ENCODE measurements around the gene IPO11. TPM values are rescaled to one million over a fixed set of nuclear protein-coding genes. Genes with fewer than 3 reads are reported as not detected.

The IPO11 gene
- total and polyA plus RNA-seq, 2 of the 4 experiments (the other 2 are of a cell fraction), result 12.6 to 40.0 TPM

DNA sequence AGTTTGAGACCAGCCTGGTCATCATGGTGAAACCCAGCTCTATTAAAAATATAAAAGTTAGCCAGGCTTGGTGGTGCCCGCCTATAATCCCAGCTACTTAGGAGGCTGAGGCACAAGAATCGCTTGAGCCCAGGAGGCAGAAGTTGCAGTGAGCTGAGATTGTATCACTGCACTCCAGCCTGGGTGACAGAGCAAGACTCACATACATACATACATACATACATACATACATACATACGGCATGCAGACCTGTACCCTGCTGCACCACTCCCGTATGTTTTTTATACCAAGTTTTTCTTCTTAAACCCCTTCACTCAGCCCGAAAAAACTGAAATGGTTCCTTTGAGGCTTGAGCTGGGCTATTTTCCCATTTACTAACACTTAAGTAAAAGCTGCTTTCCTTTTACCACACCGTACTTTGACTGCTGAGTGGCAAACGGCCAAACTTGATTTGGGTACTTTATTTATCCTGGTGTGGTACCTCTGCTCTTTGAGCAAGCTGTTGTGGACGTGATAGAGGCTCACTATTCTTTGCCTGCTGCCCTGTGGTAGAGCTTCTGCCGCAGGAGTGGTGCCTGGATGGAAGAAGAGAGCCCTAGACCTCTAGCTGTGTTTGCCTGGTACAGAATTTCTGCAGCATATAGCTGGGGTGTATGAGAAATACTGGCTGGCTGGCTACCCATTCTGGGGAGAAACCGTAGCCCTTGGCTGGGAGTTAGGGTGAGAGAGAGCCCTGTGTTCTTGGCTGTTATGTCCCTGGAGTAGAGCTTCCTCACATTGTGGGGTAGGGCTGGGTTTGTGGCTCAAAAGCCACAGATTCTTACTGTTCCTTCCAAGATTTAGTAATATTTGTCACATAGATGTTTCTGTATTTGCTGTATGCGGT is 19.4 kb downstream of the IPO11 start:
- no peak overlapping the region for H2AK9ac ChIP-seq (replicated peaks; ENCODE audit: low read depth, low read length, poor library complexity)
- no peak overlapping the region for H4K5ac ChIP-seq (ENCODE audit: low read depth, low read length)
- 0 out of 2 replicates have a peak, but pooled peaks cover 3% of the 10 kb centered on the region for H3K9me1 ChIP-seq (ENCODE audit: insufficient read depth, low read length)
- no peak overlapping the region for H3K18ac ChIP-seq (ENCODE audit: low read depth, low read length)
- H2BK15ac ChIP-seq (ENCODE audit: low read depth, low read length), result no peak overlapping the region
- H3K27me3 ChIP-seq (ENCODE audit: control insufficient read depth, insufficient read depth, low read length), result no peaks in the 10 kb centered on the region
- H3K4me1 ChIP-seq (ENCODE audit: control insufficient read depth, insufficient read depth, low read length), result no peaks in the 10 kb centered on the region
- H2AK5ac ChIP-seq (ENCODE audit: low read depth, low read length), result no peak overlapping the region
- H4K8ac ChIP-seq (ENCODE audit: low read depth in 2 of 2, low read length in 2 of 2), result no peak overlapping the region
- no peak overlapping the region for H3K9ac ChIP-seq (ENCODE audit: low read depth, low read length)
- no peak overlapping the region for H2AFZ ChIP-seq (replicated peaks; ENCODE audit: low read length, poor library complexity)
- no peak overlapping the region for H2BK20ac ChIP-seq (ENCODE audit: low read depth, low read length)
- no peak for DNase-seq
- H4K20me1 ChIP-seq (ENCODE audit: insufficient read depth, low read length), result peaks cover 2% of the 10 kb centered on the region
- POLR2A ChIA-PET (ENCODE audit: unreplicated experiment), result no interaction called here
- H4K91ac ChIP-seq (ENCODE audit: insufficient read depth, low read depth, low read length), result no peak overlapping the region
- no peaks in the 10 kb centered on the region for H3K36me3 ChIP-seq (ENCODE audit: control insufficient read depth, insufficient read depth, low read length)
- no peak overlapping the region for H3K4me2 ChIP-seq (ENCODE audit: low read depth, low read length)
- H3K23ac ChIP-seq (ENCODE audit: low read depth, low read length), result no peak overlapping the region
- no peak overlapping the region for H3K27ac ChIP-seq (ENCODE audit: insufficient read depth, low read length)
- CTCF ChIA-PET, result interaction anchor here (0.6 to 0.8 kb wide), 2 partner anchors 55 to 377 kb away, joined by 3 to 5 read pairs; no protein-coding TSS in a partner anchor
- no peak overlapping the region for H3K4ac ChIP-seq (ENCODE audit: low read depth, low read length)
- no peak overlapping the region for H3K56ac ChIP-seq (ENCODE audit: extremely low read depth, insufficient read depth, low read length)
- no TSS peak for BruUV-seq (replicated peaks)
- intact Hi-C loops (cut with micrococcal nuclease) (no loop called here), in situ Hi-C loops (cut with MboI; ENCODE audit: low sequenced_read_pairs) (no loop called here), dilution Hi-C loops (cut with HindIII; ENCODE audit: low sequenced_read_pairs, unreplicated experiment) (no loop called here)
- no peak for TF ChIP-seq POLR2A (IDR thresholded peaks at IDR 0.05; ENCODE audit: low read depth, low read length)
- no peak for TF ChIP-seq BHLHE40 (IDR thresholded peaks at IDR 0.05; ENCODE audit: low read depth, low read length)
- TF ChIP-seq SMC3 (IDR thresholded peaks at IDR 0.05; ENCODE audit: low read depth, low read length), result no peak
- TF ChIP-seq MXI1 (IDR thresholded peaks at IDR 0.05; ENCODE audit: borderline replicate concordance, low read depth, low read length), result no peak
- no peak overlapping the region for H3K14ac ChIP-seq (replicated peaks; ENCODE audit: low read depth, low read length)
- no peak overlapping the region for H2BK5ac ChIP-seq (ENCODE audit: low read depth, low read length, poor library complexity, severe bottlenecking)
- peaks cover 32 to 55% of the 10 kb centered on the region in 2 experiments for H3K79me1 ChIP-seq (ENCODE audit: low read depth in 1 of 2, low read length in 2 of 2)
- H3K9me3 ChIP-seq (ENCODE audit: control insufficient read depth, insufficient read depth, low read length), result no peaks in the 10 kb centered on the region
- 53% methylated on average over 3 of the region's 11 CpGs; no CpG with 5 or more reads in 1 of the 2 experiments for WGBS, 2 experiments (ENCODE audit: extremely low coverage in 2 of 2, insufficient read length in 1 of 2)
- ATAC-seq (ENCODE audit: low read depth), result no peak; the same call in 1 of the 2 replicates
- H2BK120ac ChIP-seq (ENCODE audit: low read depth, low read length), result no peak overlapping the region
- no peak overlapping the region for H3K4me3 ChIP-seq (ENCODE audit: insufficient read depth, low read depth, low read length)

Measured in IMR-90 (cell line).